BLaER1 treated with 17β-estradiol and CSF1 and Interleukin-3, amounts not matched to agents 10 nM and 100 nM (cell line): ENCODE measurements around the gene LEMD2.

Experiments
- H3K27ac ChIP-seq, 11 experiments: shearing (Covaris generic); formaldehyde crosslinking; 2 replicates each; pipeline ENCODE4 v1.8.1; 2022
- H3K27me3 ChIP-seq, 11 experiments: shearing (Covaris generic); formaldehyde crosslinking; 2 replicates each; pipeline ENCODE4 v1.8.1; 2022
- H3K36me3 ChIP-seq, 11 experiments: shearing (Covaris generic); formaldehyde crosslinking; 2 replicates each; pipeline ENCODE4 v1.8.1; 2022
- H3K4me1 ChIP-seq, 10 experiments: shearing (Covaris generic); formaldehyde crosslinking; 2 replicates each; pipeline ENCODE4 v1.8.1; 2022
- H3K4me2 ChIP-seq, 11 experiments: shearing (Covaris generic); formaldehyde crosslinking; 2 replicates each; pipeline ENCODE4 v1.8.1; 2022
- H3K4me3 ChIP-seq, 10 experiments: shearing (Covaris generic); formaldehyde crosslinking; 2 replicates each; pipeline ENCODE4 v1.8.1; 2022
- H3K9ac ChIP-seq, 11 experiments: shearing (Covaris generic); formaldehyde crosslinking; 2 replicates each; pipeline ENCODE4 v1.8.1; 2022
- H3K9me3 ChIP-seq, 11 experiments: shearing (Covaris generic); formaldehyde crosslinking; replicated peaks in 1 of 11; 2 replicates each; pipeline ENCODE4 v1.8.1; 2022
- H4K20me1 ChIP-seq, 11 experiments: shearing (Covaris generic); formaldehyde crosslinking; 2 replicates each; pipeline ENCODE4 v1.8.1; 2022
- Cebpa-rat ChIP-seq, 11 experiments: shearing (Covaris generic); IDR thresholded peaks; 2 replicates each; pipeline ENCODE4 v1.8.1; 2022

LEMD2 gene

DNA sequence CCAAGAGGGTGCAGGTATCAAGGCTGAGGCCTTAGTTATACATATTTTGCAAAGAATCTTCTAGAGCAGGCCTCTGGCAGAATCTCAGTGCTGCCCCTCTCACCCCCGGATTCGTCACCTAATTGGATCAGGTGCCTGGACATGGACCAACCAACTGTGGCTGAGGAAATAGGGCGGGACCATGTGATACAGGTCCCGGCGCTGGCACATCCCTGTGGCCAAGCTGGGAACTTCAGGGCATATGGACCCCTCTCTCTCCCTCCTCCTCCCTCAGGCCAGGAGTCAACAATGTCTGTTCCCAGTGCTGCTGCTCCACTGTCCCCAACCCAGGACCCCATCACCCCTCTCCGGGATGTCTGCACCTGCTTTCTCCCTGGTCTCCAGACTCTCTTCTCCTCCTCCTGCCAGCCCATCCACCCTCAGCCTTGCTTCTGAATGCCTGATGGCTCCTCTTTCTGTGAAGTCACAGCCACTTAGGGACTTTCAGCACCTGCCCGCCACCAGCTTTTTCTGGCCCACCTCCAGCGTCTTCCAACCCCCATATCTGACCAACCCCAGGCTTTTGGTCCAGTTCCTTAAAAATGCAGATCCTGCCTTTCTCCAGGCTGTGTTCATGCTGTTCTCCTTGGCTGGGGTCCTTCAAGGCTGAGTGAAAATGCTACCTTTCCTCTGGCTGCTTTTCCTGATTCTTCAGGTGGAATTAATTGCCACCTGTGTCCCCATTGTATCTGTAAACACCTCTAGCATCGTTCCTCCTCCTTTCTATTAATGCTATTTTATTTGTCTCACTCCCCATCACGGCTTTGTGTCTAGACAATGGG lies 33.9 kb upstream of the LEMD2 start:
- Histone ChIP-seq H3K27me3 (no peaks in the 10 kb centered on the region), H3K9ac (no peak overlapping the region), H4K20me1 (peaks cover 0 to 23% (median 0%) of the 10 kb centered on the region in 11 experiments; a peak in 2 of 22 replicates), H3K27ac (no peak overlapping the region), H3K4me1 (peaks cover 11 to 15% (median 14%) of the 10 kb centered on the region in 10 experiments; a peak in 19 of 20 replicates), H3K36me3 (no peaks in the 10 kb centered on the region), H3K4me2 (no peak overlapping the region), H3K4me3 (no peak overlapping the region), H3K9me3 (no peaks in the 10 kb centered on the region)
- no peak for TF ChIP-seq Cebpa-rat (IDR thresholded peaks at IDR 0.05)

DNA sequence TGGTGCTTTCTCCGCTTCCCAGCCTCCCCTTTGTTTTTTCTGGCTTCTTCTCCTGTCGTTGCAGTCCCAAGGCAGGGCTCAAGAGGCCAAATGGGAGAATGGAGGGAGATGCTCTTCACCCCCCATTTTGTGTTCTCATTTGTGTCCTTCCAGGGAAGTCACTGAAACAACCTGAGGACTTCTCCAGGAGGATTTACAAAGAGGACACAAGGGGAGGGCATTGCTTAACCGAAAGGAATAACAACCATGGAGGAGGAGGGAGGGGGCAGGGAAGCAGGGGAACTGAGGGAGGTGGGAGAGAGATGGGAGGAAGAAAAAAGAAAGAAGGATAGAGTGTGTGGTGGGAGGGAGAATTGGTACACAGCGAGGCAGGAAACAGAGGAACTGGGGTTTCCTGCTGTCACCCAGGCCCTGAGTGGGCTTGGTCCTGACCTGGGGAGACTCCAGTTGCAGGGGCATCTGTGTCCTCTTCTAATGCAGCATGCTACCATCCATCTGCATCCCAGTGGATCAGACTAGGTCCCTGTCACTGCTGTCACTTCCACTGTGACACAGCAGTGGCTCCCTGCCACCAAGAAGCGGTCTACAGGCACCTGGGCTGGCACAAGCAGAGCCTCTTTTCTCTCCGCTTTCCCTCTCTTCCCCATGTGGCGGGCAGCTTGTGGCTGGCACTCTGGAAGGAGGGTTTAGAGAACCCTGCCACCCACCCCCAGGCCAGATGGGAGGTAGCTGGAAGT lies 32.0 kb upstream of the LEMD2 start:
- H4K20me1 ChIP-seq, result peaks cover 0 to 18% (median 0%) of the 10 kb centered on the region in 11 experiments; a peak in 2 of 22 replicates
- no peak overlapping the region for H3K9ac ChIP-seq
- peaks cover 11 to 23% (median 14%) of the 10 kb centered on the region in 10 experiments; a peak in 19 of 20 replicates for H3K4me1 ChIP-seq
- H3K36me3 ChIP-seq, result no peaks in the 10 kb centered on the region
- no peaks in the 10 kb centered on the region for H3K27me3 ChIP-seq
- H3K4me2 ChIP-seq, result peak overlapping the region; percentile 20 to 56 (median 38); a peak in 19 of 22 replicates
- no peak for TF ChIP-seq Cebpa-rat (IDR thresholded peaks at IDR 0.05)
- H3K9me3 ChIP-seq, result no peaks in the 10 kb centered on the region
- H3K4me3 ChIP-seq, result no peak overlapping the region
- no peak overlapping the region for H3K27ac ChIP-seq

DNA sequence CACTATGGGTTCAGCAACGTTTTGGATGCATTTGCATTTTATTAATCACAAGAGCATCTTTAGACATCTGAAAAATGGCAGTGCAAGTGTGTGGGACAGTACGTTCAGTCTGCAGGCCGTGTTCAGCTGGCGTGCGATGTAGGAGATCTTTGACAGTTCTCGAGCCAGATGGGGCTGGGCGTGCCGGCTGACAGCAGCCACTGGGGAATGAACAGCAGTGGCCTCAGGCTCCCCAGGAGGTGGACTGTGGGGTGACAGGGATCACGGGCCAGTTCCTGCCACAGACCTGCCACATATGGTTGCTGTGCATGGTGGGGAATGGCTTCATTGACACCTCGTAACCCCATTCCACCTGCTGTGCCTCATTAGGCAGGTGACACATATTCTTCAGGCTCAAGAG lies 31.3 kb upstream of the LEMD2 start:
- H4K20me1 ChIP-seq, result peaks cover 0 to 18% (median 0%) of the 10 kb centered on the region in 11 experiments; a peak in 2 of 22 replicates
- H3K27me3 ChIP-seq, result peaks cover 0 to 4% (median 0%) of the 10 kb centered on the region in 11 experiments; a peak in 3 of 22 replicates
- no peak overlapping the region for H3K9ac ChIP-seq
- H3K27ac ChIP-seq, result no peak overlapping the region
- no peak for TF ChIP-seq Cebpa-rat (IDR thresholded peaks at IDR 0.05)
- H3K4me3 ChIP-seq, result no peak overlapping the region
- no peaks in the 10 kb centered on the region for H3K36me3 ChIP-seq
- peak overlapping the region in 6 of 11 experiments; percentile 20 to 56 (median 34); a peak in 6 of 22 replicates for H3K4me2 ChIP-seq
- H3K4me1 ChIP-seq, result peaks cover 11 to 23% (median 14%) of the 10 kb centered on the region in 10 experiments; a peak in 19 of 20 replicates
- H3K9me3 ChIP-seq, result no peaks in the 10 kb centered on the region

DNA sequence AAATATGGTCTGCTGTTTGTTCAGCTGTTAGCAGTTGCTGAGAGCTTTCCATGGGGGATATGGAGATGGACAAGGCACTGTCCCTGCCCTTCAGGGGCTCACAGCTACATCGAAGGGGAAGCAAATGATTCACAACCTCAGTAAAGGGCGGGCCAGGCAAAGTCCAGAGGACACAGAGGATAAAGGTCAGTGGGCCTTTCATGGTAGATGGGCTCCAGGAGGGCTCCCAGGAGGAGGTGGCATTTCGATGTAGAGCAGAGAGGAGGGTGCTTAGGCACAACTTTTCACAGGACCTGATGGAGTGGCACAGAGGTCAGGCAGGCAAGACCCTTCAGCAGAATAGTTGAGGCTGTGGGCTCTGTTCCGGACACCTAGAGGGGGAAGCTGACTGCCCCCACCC lies 30.1 kb upstream of the LEMD2 start:
- Histone ChIP-seq H3K9ac (no peak overlapping the region), H3K27ac (no peak overlapping the region), H3K9me3 (no peaks in the 10 kb centered on the region), H3K4me2 (no peak overlapping the region), H3K36me3 (no peaks in the 10 kb centered on the region), H3K27me3 (peaks cover 0 to 13% (median 3%) of the 10 kb centered on the region in 11 experiments; a peak in 9 of 22 replicates), H4K20me1 (peaks cover 0 to 14% (median 0%) of the 10 kb centered on the region in 11 experiments; a peak in 3 of 22 replicates), H3K4me3 (no peak overlapping the region), H3K4me1 (peaks cover 11 to 23% (median 14%) of the 10 kb centered on the region in 10 experiments; a peak in 19 of 20 replicates)
- TF ChIP-seq Cebpa-rat (IDR thresholded peaks at IDR 0.05), result no peak

DNA sequence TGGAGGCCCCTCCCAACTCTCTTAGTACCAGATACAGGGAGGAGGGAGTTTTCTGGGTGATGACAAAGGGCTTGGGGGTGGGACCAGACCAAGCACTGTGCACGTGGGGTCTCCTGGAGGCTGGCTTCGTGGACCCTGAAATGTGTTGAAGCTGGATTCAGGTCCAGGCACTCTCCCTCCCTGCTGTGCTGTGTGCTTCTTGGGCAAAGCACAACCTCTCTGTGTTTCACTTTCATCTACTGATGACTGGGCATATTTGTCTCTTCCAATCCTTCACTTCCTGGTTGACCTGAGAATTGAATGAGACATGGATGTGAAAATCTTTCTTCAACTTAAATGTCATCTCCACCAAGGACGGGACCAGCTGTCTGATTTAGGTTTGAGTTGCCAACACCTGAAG lies 29.4 kb upstream of the LEMD2 start:
- Histone ChIP-seq H3K9ac (no peak overlapping the region), H3K4me3 (no peak overlapping the region), H3K4me2 (peak overlapping the region in 2 of 11 experiments; percentile 4 to 70; a peak in 3 of 22 replicates), H3K27me3 (peaks cover 0 to 21% (median 8%) of the 10 kb centered on the region in 11 experiments; a peak in 11 of 22 replicates), H3K27ac (no peak overlapping the region), H3K36me3 (no peaks in the 10 kb centered on the region), H3K9me3 (no peaks in the 10 kb centered on the region), H4K20me1 (peaks cover 0 to 17% (median 0%) of the 10 kb centered on the region in 11 experiments; a peak in 3 of 22 replicates), H3K4me1 (peaks cover 11 to 23% (median 14%) of the 10 kb centered on the region in 10 experiments; a peak in 19 of 20 replicates)
- no peak for TF ChIP-seq Cebpa-rat (IDR thresholded peaks at IDR 0.05)

DNA sequence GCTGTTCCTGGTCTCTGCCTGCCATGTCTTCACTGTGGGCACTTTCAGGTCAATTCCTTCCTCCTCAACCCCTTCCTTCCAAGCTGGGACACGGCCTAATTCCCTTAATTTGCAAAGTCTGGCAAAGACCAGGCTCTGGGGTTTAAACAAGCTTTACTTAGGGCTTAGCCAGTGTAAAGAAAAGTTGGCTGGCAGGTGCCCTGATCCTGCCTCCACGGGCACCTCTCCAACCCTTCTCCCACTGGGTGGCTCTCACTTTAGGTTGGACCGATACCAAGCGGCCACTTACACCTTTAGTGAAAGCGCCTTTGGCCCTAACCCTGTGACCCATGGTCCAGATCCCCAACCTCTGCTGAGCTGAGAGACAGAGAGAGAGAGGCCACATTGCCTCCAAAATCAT lies 28.6 kb upstream of the LEMD2 start:
- TF ChIP-seq Cebpa-rat (IDR thresholded peaks at IDR 0.05), result no peak
- H3K27me3 ChIP-seq, result peaks cover 0 to 21% (median 8%) of the 10 kb centered on the region in 11 experiments; a peak in 11 of 22 replicates

DNA sequence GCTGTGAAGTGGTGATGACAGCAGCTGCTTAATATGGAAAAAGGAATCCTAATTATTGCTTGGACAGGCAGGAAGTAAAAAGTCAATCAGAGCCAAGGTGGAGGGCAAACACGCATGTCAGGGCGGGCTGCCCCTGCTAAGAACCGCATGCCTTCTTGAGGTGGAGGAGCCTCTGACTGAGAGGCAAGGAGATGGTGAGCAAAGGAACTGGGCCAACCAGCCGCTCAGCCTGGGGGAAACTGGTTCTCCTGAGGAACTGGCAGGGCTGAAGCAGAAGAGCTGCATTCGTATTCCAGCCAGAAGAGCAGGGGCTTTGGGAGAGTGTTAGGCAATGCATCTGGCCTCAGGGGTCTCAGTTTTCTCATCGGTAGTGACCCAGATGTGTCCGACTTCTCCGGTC lies 28.0 kb upstream of the LEMD2 start:
- Histone ChIP-seq H3K4me3 (no peak overlapping the region), H3K4me1 (peaks cover 11 to 23% (median 14%) of the 10 kb centered on the region in 10 experiments; a peak in 19 of 20 replicates), H3K27ac (no peak overlapping the region), H4K20me1 (peaks cover 0 to 18% (median 0%) of the 10 kb centered on the region in 11 experiments; a peak in 3 of 22 replicates), H3K9ac (no peak overlapping the region), H3K27me3 (peaks cover 0 to 26% (median 11%) of the 10 kb centered on the region in 11 experiments; a peak in 12 of 22 replicates), H3K4me2 (no peak overlapping the region), H3K9me3 (no peaks in the 10 kb centered on the region), H3K36me3 (no peaks in the 10 kb centered on the region)
- no peak for TF ChIP-seq Cebpa-rat (IDR thresholded peaks at IDR 0.05)

More for the DNA sequence above, 28.6 kb upstream of the LEMD2 start:
- no peak overlapping the region for H3K9ac ChIP-seq
- H3K4me3 ChIP-seq, result no peak overlapping the region
- H3K4me2 ChIP-seq, result peak overlapping the region in 2 of 11 experiments; percentile 4 to 70; a peak in 3 of 22 replicates
- no peaks in the 10 kb centered on the region for H3K36me3 ChIP-seq
- H4K20me1 ChIP-seq, result peaks cover 0 to 18% (median 0%) of the 10 kb centered on the region in 11 experiments; a peak in 3 of 22 replicates
- H3K9me3 ChIP-seq, result no peaks in the 10 kb centered on the region
- H3K27ac ChIP-seq, result no peak overlapping the region
- peaks cover 11 to 23% (median 14%) of the 10 kb centered on the region in 10 experiments; a peak in 19 of 20 replicates for H3K4me1 ChIP-seq

DNA sequence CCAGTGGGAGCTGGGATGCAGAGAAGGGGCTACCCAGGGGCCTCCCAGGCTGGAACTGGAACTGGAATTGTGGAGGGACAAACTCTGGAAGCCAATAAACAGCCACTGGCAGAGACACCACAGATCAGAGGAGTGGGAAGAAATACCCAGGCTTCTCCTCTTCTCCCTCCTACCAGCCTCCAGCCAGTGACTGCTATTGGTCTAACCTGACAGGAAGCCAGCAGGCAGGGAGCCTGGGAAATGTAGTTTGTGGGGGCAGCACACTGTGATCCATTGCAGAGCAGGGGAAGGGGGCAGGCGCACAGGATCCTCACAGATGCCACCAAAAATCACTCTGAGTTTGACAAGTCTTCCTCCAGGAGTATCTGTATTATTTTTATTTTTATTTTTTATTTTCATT lies 26.9 kb upstream of the LEMD2 start:
- H3K9ac ChIP-seq, result no peak overlapping the region

More for the DNA sequence above, 26.9 kb upstream of the LEMD2 start:
- no peaks in the 10 kb centered on the region for H3K9me3 ChIP-seq
- H3K4me1 ChIP-seq, result peaks cover 5 to 20% (median 7%) of the 10 kb centered on the region in 10 experiments; a peak in 19 of 20 replicates
- TF ChIP-seq Cebpa-rat (IDR thresholded peaks at IDR 0.05), result no peak
- H3K36me3 ChIP-seq, result no peaks in the 10 kb centered on the region
- no peak overlapping the region for H3K4me2 ChIP-seq
- H3K27me3 ChIP-seq, result peaks cover 4 to 37% (median 18%) of the 10 kb centered on the region in 11 experiments; a peak in 19 of 22 replicates
- H3K27ac ChIP-seq, result no peak overlapping the region
- H4K20me1 ChIP-seq, result peaks cover 0 to 18% (median 0%) of the 10 kb centered on the region in 11 experiments; a peak in 3 of 22 replicates
- no peak overlapping the region for H3K4me3 ChIP-seq
